WTC11 (cell line): Measurements from ENCODE around the gene SHANK1. TPM values are rescaled to one million over a fixed set of nuclear protein-coding genes. Genes with fewer than 3 reads are reported as not detected.

Experiments used
- ATAC-seq: fragments of 200-7000 bp; cut with Tn5 transposase; 2 replicates; pipeline ENCODE4 v1.10.0; 2021; ENCODE audit warnings: mild to moderate bottlenecking, moderate library complexity
- CTCF ChIA-PET: fragments of 300-600 bp; sonication (Branson Sonifier 250); formaldehyde crosslinking; loops from one replicate; lab custom pipeline; 2021; ENCODE audit warnings: antibody characterized with exemption; lab: Charles Lee
- POLR2A ChIA-PET: fragments of 350-600 bp; sonication (Branson Sonifier 250); formaldehyde crosslinking; loops from one replicate; lab custom pipeline; 2021; ENCODE audit warnings: antibody characterized with exemption; lab: Charles Lee
- DNase-seq: peaks from one replicate; pipeline ENCODE4 v3.0.0; 2021; ENCODE audit warnings: low spot score
- H3K27ac Mint-ChIP-seq: 2 replicates; pipeline ENCODE4 v1.8.0; 2021; ENCODE audit warnings: mixed read lengths
- H3K27me3 Mint-ChIP-seq: 2 replicates; pipeline ENCODE4 v1.8.0; 2021; ENCODE audit warnings: low read depth, mild to moderate bottlenecking, moderate library complexity, mixed read lengths
- H3K36me3 Mint-ChIP-seq: 2 replicates; pipeline ENCODE4 v1.8.0; 2021; ENCODE audit warnings: mixed read lengths
- H3K4me1 Mint-ChIP-seq: 2 replicates; pipeline ENCODE4 v1.8.0; 2022; ENCODE audit warnings: mixed read lengths
- H3K4me3 Mint-ChIP-seq: 2 replicates; pipeline ENCODE4 v1.8.0; 2021; ENCODE audit warnings: mild to moderate bottlenecking, moderate library complexity, mixed read lengths
- H3K9me3 Mint-ChIP-seq: 2 replicates; pipeline ENCODE4 v1.8.0; 2021; ENCODE audit warnings: mixed read lengths
- CDX4 ChIP-seq: fragments of 250-450 bp; sonication (Bioruptor Pico); IDR thresholded peaks from 2 replicates; pipeline ENCODE4 v1.9.0; 2021; ENCODE audit warnings: moderate library complexity, mild to moderate bottlenecking, inconsistent platforms, borderline replicate concordance
- ESRRA ChIP-seq: sonication (generic); formaldehyde crosslinking; IDR thresholded peaks from 2 replicates; pipeline ENCODE4 v1.8.1; 2022; ENCODE audit warnings: mild to moderate bottlenecking, missing genetic modification reagents, borderline replicate concordance
- FOXP1 ChIP-seq: sonication (generic); formaldehyde crosslinking; IDR thresholded peaks from 2 replicates; pipeline ENCODE4 v1.8.0; 2022; ENCODE audit warnings: missing genetic modification reagents, mild to moderate bottlenecking, moderate library complexity, borderline replicate concordance
- GTF2I ChIP-seq: fragments of 250-450 bp; sonication (Bioruptor Pico); conservative IDR thresholded peaks from 2 replicates; pipeline ENCODE4 v1.4.0; 2021; ENCODE audit warnings: mild to moderate bottlenecking
- HMGA2 ChIP-seq: fragments of 250-450 bp; sonication (Bioruptor Pico); IDR thresholded peaks from 2 replicates; pipeline ENCODE4 v1.4.0; 2021; ENCODE audit warnings: mild to moderate bottlenecking, moderate library complexity
- HMGXB4 ChIP-seq: sonication (generic); formaldehyde crosslinking; IDR thresholded peaks from 2 replicates; pipeline ENCODE4 v1.8.1; 2023; ENCODE audit warnings: mild to moderate bottlenecking, moderate library complexity, missing genetic modification reagents
- IRF2 ChIP-seq: sonication (generic); formaldehyde crosslinking; IDR thresholded peaks from 2 replicates; pipeline ENCODE4 v1.8.0; 2022; ENCODE audit warnings: low read depth, missing genetic modification reagents, borderline replicate concordance
- MXD4 ChIP-seq: fragments of 250-450 bp; sonication (Bioruptor Pico); IDR thresholded peaks from 2 replicates; pipeline ENCODE4 v1.8.0; 2021; ENCODE audit warnings: mild to moderate bottlenecking, moderate library complexity, borderline replicate concordance
- NFATC4 ChIP-seq: fragments of 250-450 bp; sonication (Bioruptor Pico); IDR thresholded peaks from 2 replicates; pipeline ENCODE4 v1.9.0; 2021; ENCODE audit warnings: mild to moderate bottlenecking
- NFE2L1 ChIP-seq: sonication (generic); formaldehyde crosslinking; IDR thresholded peaks from 2 replicates; pipeline ENCODE4 v1.8.1; 2023; ENCODE audit warnings: missing genetic modification reagents
- PREB ChIP-seq: sonication (generic); formaldehyde crosslinking; IDR thresholded peaks from 2 replicates; pipeline ENCODE4 v1.8.1; 2022; ENCODE audit warnings: mild to moderate bottlenecking, missing genetic modification reagents, moderate library complexity, borderline replicate concordance
- RELA ChIP-seq: sonication (generic); formaldehyde crosslinking; IDR thresholded peaks from 2 replicates; pipeline ENCODE4 v1.8.1; 2022; ENCODE audit warnings: missing genetic modification reagents, mild to moderate bottlenecking, borderline replicate concordance
- TEAD4 ChIP-seq: sonication (generic); formaldehyde crosslinking; IDR thresholded peaks from 2 replicates; pipeline ENCODE4 v1.8.0; 2022; ENCODE audit warnings: mild to moderate bottlenecking, missing genetic modification reagents
- ZNF138 ChIP-seq: sonication (generic); formaldehyde crosslinking; conservative IDR thresholded peaks from 2 replicates; pipeline ENCODE4 v1.8.1; 2022; ENCODE audit warnings: mild to moderate bottlenecking, moderate library complexity, missing genetic modification reagents
- ZNF396 ChIP-seq: fragments of 250-450 bp; sonication (Bioruptor Pico); IDR thresholded peaks from 2 replicates; pipeline ENCODE4 v1.8.0; 2021; ENCODE audit warnings: mild to moderate bottlenecking, moderate library complexity, borderline replicate concordance
- ZNF512 ChIP-seq: sonication (generic); formaldehyde crosslinking; IDR thresholded peaks from 2 replicates; pipeline ENCODE4 v1.8.1; 2022; ENCODE audit warnings: missing genetic modification reagents, borderline replicate concordance
- total RNA-seq: library from RNA; stranded (reverse); gene quantifications from 3 replicates; pipeline ENCODE4 v1.2.3, GENCODE V29; 2021
- TF ChIP-seq, protein P1 (sequence below): sonication (generic); formaldehyde crosslinking; conservative IDR thresholded peaks from 2 replicates; pipeline ENCODE4 v1.8.1; 2022; ENCODE audit warnings: mild to moderate bottlenecking, missing genetic modification reagents
- TF ChIP-seq, protein P2 (sequence below): sonication (generic); formaldehyde crosslinking; IDR thresholded peaks from 2 replicates; pipeline ENCODE4 v1.8.0; 2022; ENCODE audit warnings: mild to moderate bottlenecking, missing genetic modification reagents
- TF ChIP-seq, protein P3 (sequence below): sonication (generic); formaldehyde crosslinking; IDR thresholded peaks from 2 replicates; pipeline ENCODE4 v1.8.1; 2022; ENCODE audit warnings: mild to moderate bottlenecking, moderate library complexity, missing genetic modification reagents
- TF ChIP-seq, protein P4 (sequence below): fragments of 250-450 bp; sonication (Bioruptor Pico); IDR thresholded peaks from 2 replicates; pipeline ENCODE4 v1.9.0; 2021; ENCODE audit warnings: mild to moderate bottlenecking, borderline replicate concordance

The SHANK1 gene
- total RNA-seq, 1 experiment from 2014 or later, result 8.7 TPM

- TF ChIP-seq HMGXB4 (CRISPR knock-in tag) (no peak), ZNF138 (CRISPR knock-in tag) (no peak), PREB (no peak), ZNF396 (CRISPR knock-in tag) (no peak)
These were observed 51.8 kb downstream of the SHANK1 start (continued) for GRCh38 chr19:50667759-50668231.

GRCh38 chr19:50667177-50667758 lies 52.3 kb downstream of the SHANK1 start:
- POLR2A ChIA-PET, result no interaction called here
- CTCF ChIA-PET, result interaction anchor here (0.6 to 4.5 kb wide), 10 partner anchors 18 to 350 kb away, joined by 3 to 13 read pairs (median 4); partner anchors contain the start of gene C19orf81
- Mint-ChIP-seq H3K36me3 (peaks cover 8% of the 10 kb centered on the region), H3K27ac (no peak overlapping the region), H3K9me3 (peaks cover 12% of the 10 kb centered on the region), H3K4me1 (0 out of 2 replicates have a peak, but pooled peaks cover 7% of the 10 kb centered on the region), H3K27me3 (peaks cover 83% of the 10 kb centered on the region), H3K4me3 (no peak overlapping the region)
- no peak for DNase-seq
- ATAC-seq, result peak; percentile 31
- no peak for TF ChIP-seq IRF2 (CRISPR knock-in tag)
- no peak for TF ChIP-seq CDX4 (CRISPR knock-in tag)
- TF ChIP-seq GTF2I (CRISPR knock-in tag), result no peak
- TF ChIP-seq ESRRA (CRISPR knock-in tag), result no peak
- no peak for TF ChIP-seq HMGA2
- TF ChIP-seq, protein P1, sequence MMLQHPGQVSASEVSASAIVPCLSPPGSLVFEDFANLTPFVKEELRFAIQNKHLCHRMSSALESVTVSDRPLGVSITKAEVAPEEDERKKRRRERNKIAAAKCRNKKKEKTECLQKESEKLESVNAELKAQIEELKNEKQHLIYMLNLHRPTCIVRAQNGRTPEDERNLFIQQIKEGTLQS, result no peak
- TF ChIP-seq, protein P2, sequence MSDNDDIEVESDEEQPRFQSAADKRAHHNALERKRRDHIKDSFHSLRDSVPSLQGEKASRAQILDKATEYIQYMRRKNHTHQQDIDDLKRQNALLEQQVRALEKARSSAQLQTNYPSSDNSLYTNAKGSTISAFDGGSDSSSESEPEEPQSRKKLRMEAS (CRISPR knock-in tag), result no peak
- no peak for TF ChIP-seq TEAD4 (CRISPR knock-in tag)
- no peak for TF ChIP-seq NFATC4
- TF ChIP-seq, protein P3, sequence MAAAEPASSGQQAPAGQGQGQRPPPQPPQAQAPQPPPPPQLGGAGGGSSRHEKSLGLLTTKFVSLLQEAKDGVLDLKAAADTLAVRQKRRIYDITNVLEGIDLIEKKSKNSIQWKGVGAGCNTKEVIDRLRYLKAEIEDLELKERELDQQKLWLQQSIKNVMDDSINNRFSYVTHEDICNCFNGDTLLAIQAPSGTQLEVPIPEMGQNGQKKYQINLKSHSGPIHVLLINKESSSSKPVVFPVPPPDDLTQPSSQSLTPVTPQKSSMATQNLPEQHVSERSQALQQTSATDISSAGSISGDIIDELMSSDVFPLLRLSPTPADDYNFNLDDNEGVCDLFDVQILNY, result no peak
- no peak for TF ChIP-seq MXD4
- TF ChIP-seq, protein P4, sequence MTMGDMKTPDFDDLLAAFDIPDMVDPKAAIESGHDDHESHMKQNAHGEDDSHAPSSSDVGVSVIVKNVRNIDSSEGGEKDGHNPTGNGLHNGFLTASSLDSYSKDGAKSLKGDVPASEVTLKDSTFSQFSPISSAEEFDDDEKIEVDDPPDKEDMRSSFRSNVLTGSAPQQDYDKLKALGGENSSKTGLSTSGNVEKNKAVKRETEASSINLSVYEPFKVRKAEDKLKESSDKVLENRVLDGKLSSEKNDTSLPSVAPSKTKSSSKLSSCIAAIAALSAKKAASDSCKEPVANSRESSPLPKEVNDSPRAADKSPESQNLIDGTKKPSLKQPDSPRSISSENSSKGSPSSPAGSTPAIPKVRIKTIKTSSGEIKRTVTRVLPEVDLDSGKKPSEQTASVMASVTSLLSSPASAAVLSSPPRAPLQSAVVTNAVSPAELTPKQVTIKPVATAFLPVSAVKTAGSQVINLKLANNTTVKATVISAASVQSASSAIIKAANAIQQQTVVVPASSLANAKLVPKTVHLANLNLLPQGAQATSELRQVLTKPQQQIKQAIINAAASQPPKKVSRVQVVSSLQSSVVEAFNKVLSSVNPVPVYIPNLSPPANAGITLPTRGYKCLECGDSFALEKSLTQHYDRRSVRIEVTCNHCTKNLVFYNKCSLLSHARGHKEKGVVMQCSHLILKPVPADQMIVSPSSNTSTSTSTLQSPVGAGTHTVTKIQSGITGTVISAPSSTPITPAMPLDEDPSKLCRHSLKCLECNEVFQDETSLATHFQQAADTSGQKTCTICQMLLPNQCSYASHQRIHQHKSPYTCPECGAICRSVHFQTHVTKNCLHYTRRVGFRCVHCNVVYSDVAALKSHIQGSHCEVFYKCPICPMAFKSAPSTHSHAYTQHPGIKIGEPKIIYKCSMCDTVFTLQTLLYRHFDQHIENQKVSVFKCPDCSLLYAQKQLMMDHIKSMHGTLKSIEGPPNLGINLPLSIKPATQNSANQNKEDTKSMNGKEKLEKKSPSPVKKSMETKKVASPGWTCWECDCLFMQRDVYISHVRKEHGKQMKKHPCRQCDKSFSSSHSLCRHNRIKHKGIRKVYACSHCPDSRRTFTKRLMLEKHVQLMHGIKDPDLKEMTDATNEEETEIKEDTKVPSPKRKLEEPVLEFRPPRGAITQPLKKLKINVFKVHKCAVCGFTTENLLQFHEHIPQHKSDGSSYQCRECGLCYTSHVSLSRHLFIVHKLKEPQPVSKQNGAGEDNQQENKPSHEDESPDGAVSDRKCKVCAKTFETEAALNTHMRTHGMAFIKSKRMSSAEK (CRISPR knock-in tag), result no peak
- TF ChIP-seq ZNF512, result no peak
- TF ChIP-seq FOXP1 (CRISPR knock-in tag), result no peak
- no peak for TF ChIP-seq NFE2L1
- no peak for TF ChIP-seq RELA (CRISPR knock-in tag)
